ENCODE data around the gene ACACB. TPM values are rescaled to one million over a fixed set of nuclear protein-coding genes. Genes with fewer than 3 reads are reported as not detected.

Gene ACACB
- total RNA-seq, 1 donor from 2014 or later, result 15.4 TPM

DNA sequence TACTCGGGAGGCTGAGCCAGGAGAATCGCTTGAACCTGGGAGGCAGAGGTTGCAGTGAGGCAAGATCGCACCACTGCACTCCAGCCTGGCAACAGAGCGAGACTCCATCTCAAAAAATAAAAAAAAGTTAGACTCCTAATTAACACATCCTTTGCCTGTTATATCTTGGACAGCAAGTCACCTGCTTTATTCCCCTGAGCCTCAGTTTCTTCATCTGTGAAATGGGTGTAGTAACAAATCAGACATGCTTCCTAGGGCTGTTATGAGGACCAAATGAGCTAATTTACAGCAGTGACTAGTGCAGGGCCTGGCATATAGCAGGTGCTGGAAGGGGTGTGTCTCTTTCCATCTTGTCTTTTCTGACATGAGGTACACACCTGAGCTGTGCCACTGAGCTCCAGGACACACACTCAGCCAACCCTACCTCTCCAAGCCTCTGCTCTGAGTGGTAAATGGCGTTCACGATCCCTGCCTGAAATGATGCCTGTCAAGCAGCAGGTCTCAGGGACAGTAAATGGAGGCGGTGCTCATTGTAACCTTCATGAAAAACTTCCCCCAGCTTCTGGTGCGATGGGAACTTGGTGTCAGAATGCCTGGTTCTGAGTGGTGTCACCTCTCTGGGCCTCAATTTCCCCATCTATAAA lies 161.0 kb downstream of the ACACB start:
- no peak for TF ChIP-seq CTCF (IDR thresholded peaks at IDR 0.05; ENCODE audit: unreplicated experiment)
- DNase-seq (ENCODE audit: low spot score in 2 of 2, unreplicated experiment in 2 of 2), result no peak
- Mint-ChIP-seq H3K36me3 (no peaks in the 10 kb centered on the region), H3K4me3 (no peak overlapping the region), H3K27me3 (ENCODE audit: low read depth) (peaks cover 31% of the 10 kb centered on the region), H3K4me1 (peaks cover 14% of the 10 kb centered on the region), H3K27ac (no peak overlapping the region), H3K9me3 (no peaks in the 10 kb centered on the region)

DNA sequence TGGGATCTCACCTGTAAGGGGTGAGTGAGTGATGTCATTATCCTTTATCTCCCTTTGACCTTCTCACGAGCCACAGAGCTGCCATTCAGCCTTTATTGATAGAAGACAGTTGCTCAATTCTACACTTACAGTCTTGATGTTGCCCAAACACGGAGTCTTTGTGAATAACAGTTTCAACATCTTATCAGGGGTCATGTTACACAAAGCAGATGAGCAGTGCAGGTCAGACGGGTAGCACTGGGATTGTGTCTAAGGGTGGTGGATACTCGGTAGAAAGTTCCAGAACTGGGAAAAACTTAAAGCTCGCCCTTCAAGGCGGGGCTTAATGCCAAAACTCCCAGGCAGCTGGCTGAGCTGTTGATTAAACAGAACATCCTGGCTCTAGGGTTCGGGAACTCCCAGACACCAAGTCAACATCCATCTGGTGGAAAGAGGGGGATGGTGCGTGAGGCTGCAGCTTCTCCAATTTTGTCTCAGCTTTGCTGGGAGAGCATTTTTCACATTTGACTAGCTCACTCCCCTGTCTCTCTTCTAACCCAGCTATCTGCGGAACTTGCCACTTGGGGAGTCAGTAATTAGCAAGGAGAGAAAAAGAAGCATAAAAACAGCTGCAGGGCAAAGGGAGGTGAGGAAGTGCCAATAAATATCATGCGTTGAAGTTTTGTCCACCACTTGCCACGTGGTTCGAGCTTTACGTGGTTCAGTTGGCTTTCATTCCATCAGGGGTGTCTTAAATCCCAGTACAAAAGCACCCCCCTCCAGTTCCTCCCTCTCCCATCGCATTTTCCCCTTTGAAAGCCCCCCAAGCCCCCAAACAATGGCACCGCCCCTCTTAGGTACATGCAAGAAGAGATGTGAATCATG lies 161.7 kb downstream of the ACACB start:
- no peak for TF ChIP-seq CTCF (IDR thresholded peaks at IDR 0.05; ENCODE audit: unreplicated experiment)
- no peak overlapping the region for H3K4me3 Mint-ChIP-seq
- H3K9me3 Mint-ChIP-seq, result no peaks in the 10 kb centered on the region
- no peak for DNase-seq (ENCODE audit: low spot score in 2 of 2, unreplicated experiment in 2 of 2)
- H3K27ac Mint-ChIP-seq, result no peak overlapping the region
- no peaks in the 10 kb centered on the region for H3K36me3 Mint-ChIP-seq
- H3K27me3 Mint-ChIP-seq (ENCODE audit: low read depth), result peaks cover 25% of the 10 kb centered on the region
- H3K4me1 Mint-ChIP-seq, result peaks cover 14% of the 10 kb centered on the region

DNA sequence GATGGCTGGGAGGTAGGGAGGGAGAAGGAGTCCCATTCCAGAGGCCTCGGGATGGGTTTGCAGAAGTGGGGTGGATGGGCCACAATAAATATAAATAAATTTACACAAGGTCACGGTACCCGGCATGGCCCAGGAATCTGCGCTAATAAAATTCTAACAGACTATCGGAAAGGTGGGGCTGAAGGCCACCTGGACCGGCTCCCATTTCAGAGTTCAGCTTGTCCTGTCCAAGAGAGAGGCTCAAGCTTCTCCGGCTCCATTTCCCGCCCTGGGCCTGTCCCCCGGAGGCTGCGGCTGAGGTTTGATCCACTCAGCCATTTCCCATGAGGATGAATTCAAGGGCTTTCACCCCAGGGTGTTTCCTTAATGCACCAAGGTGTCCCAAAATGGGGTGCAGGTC lies 162.5 kb downstream of the ACACB start:
- no peaks in the 10 kb centered on the region for H3K36me3 Mint-ChIP-seq
- H3K9me3 Mint-ChIP-seq, result no peaks in the 10 kb centered on the region
- no peak overlapping the region for H3K27ac Mint-ChIP-seq

DNA sequence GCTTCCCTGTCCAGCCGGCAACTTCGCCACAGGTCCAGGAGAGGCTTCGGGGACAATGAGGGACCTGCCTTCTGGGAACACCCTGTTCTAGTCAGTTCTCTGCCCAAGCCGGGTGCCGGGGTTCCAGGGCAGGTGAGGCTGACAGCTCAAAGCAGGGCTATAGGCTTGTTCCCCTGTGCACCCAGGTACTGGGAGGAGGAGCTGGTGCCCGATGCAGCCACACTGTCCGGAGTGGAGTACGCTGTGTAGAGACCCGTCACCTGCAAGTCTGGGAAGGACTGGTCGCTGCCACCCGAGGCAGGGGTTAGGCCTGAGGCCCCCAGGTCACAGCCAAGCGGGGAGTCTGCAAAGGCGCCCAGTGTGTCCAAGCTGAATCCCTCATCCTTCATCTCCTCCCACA lies 163.1 kb downstream of the ACACB start:
- Mint-ChIP-seq H3K27me3 (ENCODE audit: low read depth) (peaks cover 11% of the 10 kb centered on the region), H3K4me1 (peaks cover 11% of the 10 kb centered on the region), H3K9me3 (no peaks in the 10 kb centered on the region), H3K4me3 (no peak overlapping the region), H3K27ac (no peak overlapping the region), H3K36me3 (no peaks in the 10 kb centered on the region)
- no peak for TF ChIP-seq CTCF (IDR thresholded peaks at IDR 0.05; ENCODE audit: unreplicated experiment)
- DNase-seq (ENCODE audit: low spot score in 2 of 2, unreplicated experiment in 2 of 2), result no peak

More for the DNA sequence above, 162.5 kb downstream of the ACACB start:
- TF ChIP-seq CTCF (IDR thresholded peaks at IDR 0.05; ENCODE audit: unreplicated experiment), result no peak
- Mint-ChIP-seq H3K27me3 (ENCODE audit: low read depth) (peaks cover 17% of the 10 kb centered on the region), H3K4me1 (peaks cover 11% of the 10 kb centered on the region), H3K4me3 (no peak overlapping the region)
- DNase-seq (ENCODE audit: low spot score in 2 of 2, unreplicated experiment in 2 of 2), result no peak

DNA sequence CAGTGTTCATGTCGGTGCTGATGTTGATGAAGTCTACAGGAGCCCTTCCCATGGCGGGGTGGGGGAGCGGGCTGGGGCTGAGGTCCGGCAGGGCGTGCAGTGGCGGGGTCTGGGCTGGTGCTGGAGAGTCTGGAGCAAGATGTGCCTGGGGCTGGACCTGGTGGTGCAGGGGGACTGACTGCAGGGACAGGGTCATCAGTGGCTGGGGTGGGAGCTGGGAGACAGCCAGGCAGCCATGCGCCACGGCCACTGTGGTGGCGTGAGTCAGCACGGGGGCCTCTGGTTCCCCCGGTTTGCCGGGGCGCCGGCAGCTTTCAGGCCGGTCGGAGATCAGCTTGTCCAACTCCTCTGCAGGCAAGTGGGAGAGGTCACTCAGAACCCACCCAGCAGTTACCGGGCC lies 165.1 kb downstream of the ACACB start:
- no peak overlapping the region for H3K4me3 Mint-ChIP-seq
- no peaks in the 10 kb centered on the region for H3K9me3 Mint-ChIP-seq
- H3K27me3 Mint-ChIP-seq (ENCODE audit: low read depth), result no peaks in the 10 kb centered on the region
- no peak for TF ChIP-seq CTCF (IDR thresholded peaks at IDR 0.05; ENCODE audit: unreplicated experiment)
- DNase-seq (ENCODE audit: low spot score in 2 of 2, unreplicated experiment in 2 of 2), result no peak
- no peaks in the 10 kb centered on the region for H3K36me3 Mint-ChIP-seq
- no peak overlapping the region for H3K27ac Mint-ChIP-seq
- H3K4me1 Mint-ChIP-seq, result peaks cover 11% of the 10 kb centered on the region

Measured in mesothelial cell of epicardium (in vitro differentiated cells).